CD1c-positive myeloid dendritic cell (primary cell): Measurements from ENCODE around the gene TMEM80.

ENCODE experiments used
- DNase-seq: peaks from one replicate; pipeline ENCODE4 v3.0.0-alpha.2; 2016; ENCODE audit errors: extremely low spot score

TMEM80 gene

GRCh38 chr11:699116-699508 is 3.5 kb downstream of the TMEM80 start:
- DNase-seq, result no peak

- DNase-seq, result no peak
Observed at GRCh38 chr11:699753-700152, 4.1 kb downstream of the TMEM80 start.

GRCh38 chr11:701741-702461 is 6.3 kb downstream of the TMEM80 start:
- no peak for DNase-seq

DNA sequence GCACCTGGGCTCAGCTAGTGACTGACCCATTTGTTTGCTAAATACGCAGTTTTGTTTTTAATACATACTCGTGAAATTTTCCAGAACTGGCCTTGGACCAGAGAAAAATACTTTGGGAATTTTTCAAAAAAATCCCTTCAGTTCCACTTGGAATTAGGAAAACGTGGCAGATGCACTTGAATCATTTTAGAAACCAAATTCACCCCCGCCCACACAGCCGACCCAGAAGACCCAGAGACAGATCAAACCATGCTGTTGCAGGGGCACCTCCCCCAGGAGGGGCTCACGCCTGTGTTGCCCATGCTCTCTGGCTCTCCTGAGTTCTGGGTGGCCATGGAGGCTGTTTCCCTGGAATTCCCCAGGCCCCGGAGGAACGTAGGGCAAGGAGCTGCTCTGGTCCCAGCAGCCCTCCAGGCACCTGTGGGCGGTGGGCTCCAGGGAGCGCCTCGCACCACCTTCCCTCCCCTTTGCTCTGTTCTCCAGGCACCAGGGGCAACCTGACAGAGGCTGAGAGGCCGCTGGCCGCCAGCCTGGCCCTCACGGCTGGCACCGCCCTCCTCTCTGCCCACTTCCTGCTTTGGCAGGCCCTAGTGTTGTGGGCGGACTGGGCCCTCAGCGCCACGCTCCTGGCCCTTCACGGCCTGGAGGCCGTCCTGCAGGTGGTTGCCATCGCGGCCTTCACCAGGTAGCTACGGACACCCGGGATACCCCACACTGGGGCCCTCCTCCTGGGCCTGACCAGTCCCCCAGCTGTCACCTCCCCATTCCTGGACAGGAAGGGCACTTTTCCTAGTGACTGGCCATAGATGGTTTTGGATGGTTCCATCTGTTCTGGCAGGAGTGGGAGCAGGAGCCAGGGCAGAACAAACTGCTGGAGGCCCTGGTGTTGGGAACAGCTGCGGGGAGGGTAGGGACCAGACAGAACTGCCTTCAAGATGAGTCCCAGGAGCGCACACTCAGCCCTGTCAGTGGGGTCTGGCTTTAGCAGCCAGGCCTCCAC is 7.1 kb downstream of the TMEM80 start:
- peak; percentile 55 for DNase-seq

DNA sequence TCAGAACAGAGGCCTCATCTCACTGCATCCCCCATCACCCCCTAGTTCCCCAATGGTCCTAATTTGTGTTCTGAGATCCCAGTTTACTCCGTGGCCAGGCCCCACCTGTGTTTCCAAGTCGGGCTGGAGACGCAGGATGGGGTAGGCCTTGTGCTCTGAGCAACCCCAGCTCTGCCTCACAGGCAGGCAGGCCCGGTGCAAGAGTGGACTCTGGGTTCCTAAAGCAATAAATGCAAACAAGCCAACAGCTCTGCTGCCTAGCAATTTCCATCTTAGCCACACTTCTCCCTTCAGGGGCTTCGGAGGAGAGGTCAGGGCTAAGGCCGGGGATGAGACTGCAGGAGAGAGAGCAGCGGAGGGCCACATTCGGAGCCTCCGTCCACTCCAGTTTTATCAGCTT is 7.9 kb downstream of the TMEM80 start:
- DNase-seq, result no peak

- DNase-seq, result no peak
Observed at GRCh38 chr11:704228-704674, 8.6 kb downstream of the TMEM80 start.

DNA sequence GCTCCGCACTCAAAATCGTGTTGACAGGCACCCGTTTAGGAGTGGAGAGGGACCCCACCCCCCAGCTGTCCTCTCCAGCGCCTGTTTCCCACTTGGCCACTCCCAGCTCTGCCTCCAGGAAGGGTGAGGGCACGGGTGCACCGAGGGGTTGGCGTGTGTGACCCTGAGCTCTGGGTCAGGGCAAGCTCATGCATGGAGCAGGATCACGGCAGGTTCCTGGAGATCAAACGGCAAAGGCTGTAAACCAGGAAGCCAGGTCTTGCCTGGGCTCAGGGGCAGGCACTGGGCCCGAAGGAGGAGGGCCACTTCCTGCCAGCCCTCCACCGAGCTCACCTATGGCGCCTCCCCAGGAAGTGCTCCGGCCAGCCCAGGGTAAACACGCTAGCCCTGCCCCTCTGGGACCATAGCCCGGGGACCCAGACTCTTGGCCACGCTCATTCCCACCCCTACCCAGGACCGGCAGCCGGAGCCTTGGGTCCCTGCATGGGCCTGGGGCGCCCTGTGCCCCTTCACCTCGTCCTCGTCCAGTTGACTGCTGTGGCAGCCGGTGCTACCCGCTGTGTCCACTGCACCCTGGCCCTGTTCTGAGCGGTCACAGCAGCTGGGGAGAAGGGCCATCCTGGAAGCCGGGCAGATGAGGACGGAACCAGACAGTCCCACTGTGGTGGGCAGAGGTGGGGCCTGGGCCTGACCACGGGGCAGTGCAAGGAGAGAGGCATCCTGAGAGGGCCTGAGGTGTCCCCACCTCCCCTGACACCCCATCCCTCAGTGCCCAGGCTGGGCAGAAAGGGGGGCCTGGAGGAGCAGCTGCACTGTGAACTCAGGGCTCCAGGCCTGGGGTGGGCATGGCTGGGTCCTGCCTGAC is 9.4 kb downstream of the TMEM80 start:
- no peak for DNase-seq

DNA sequence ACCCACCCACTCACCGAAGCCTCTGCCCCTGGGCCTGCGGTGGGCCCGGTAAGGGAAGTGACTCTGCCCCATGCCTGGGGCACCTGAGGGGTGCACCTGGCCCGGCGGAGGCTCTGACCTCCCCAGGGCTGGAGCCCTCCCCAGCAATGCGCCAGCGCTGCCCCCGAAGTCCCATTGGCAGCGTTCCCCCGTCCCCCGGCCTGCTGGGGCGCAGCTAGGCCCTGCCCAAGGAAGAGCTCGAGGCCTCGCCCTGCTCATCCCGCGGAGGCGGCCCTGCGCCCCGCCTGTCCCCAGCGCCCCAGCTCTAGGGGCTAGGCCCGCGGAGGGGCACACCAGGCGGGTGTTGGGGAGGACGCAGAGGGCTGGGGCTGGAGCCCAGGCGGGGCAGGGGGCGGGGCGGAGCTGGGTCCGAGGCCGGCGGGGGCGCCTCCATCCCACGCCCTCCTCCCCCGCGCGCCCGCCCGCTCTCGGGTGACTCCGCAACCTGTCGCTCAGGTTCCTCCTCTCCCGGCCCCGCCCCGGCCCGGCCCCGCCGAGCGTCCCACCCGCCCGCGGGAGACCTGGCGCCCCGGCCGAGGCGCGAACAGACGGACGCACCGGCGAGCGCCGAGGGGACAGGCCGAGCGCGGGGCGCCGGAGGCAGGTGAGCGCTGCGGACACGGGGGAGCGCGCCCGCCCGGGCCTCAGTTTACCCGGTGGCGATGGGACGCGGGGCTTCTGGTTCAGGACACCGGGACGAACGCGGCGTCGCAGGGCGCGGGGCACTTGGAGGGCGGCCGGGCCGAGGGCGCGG is 10.2 kb downstream of the TMEM80 start, which contains the start of gene EPS8L2:
TSS of gene EPS8L2 (plus strand) at position 586 of the 793 bp plus-strand sequence. CDS start 3,177 bp downstream, outside the sequence.
- no peak for DNase-seq

GRCh38 chr11:706439-706956 is 10.9 kb downstream of the TMEM80 start:
- DNase-seq, result peak; percentile 27

DNA sequence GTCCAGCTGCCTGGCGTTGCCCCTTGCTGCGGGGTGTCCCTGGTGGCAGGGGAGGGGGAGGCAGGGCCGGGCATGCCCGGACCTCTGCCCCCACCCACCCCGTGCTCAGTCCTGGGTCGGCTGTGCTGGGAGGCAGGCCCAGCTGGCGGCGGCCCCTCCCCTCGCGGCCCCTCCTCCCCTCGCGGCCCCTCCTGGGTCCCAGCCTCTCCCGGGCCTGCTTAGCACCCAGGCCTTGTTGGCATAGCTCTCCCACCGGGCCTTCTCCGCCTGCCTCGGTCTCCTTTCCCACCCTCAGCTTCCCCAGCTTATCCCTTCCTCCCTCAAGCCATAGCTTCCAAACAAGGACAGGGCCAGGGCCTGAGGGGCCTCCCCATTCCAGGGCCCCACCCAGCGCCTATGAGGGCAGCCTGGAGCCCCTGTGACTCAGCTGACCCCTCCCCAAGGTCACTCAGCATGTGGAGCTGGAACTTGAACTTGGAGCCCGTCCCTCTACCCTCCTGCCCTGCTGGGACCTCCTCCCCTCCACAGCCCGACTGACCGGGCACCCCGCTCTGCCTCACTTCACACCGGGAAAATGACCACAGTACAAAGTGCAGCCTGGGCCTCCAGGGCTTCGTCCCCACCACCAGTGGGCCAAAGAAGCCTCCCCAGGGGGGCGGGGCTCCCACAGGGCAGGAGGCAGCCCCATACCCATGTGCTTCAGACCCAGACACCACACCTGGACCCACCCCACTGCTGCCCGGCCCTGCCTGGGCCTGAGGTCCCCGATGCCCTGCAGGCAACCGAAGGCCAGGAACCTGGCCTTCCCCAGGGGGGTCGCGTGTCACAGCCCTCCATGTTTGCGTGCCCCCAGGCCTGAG is 11.6 kb downstream of the TMEM80 start:
- no peak for DNase-seq

GRCh38 chr11:707817-708420 is 12.3 kb downstream of the TMEM80 start:
- no peak for DNase-seq

DNA sequence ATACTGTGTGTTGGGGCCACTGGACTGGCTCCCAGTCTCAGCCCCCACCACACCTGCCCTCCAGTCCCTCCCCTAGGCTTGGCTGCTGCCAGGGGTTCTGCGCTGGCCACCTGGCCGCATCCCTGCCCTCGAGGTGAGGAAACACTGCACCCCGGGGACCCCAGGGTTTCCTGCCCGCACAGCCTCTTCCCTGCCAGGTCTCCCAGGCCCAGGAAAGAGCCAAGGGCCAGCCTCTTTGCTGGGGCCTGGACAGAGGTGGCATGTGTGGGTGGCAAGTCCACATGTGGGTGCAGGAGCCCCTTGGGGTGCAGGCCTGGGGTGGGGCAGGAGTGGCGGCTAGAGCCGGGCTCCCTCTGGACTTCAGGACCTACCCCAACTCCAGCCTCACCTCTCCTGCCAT is 12.9 kb downstream of the TMEM80 start:
- no peak for DNase-seq

DNA sequence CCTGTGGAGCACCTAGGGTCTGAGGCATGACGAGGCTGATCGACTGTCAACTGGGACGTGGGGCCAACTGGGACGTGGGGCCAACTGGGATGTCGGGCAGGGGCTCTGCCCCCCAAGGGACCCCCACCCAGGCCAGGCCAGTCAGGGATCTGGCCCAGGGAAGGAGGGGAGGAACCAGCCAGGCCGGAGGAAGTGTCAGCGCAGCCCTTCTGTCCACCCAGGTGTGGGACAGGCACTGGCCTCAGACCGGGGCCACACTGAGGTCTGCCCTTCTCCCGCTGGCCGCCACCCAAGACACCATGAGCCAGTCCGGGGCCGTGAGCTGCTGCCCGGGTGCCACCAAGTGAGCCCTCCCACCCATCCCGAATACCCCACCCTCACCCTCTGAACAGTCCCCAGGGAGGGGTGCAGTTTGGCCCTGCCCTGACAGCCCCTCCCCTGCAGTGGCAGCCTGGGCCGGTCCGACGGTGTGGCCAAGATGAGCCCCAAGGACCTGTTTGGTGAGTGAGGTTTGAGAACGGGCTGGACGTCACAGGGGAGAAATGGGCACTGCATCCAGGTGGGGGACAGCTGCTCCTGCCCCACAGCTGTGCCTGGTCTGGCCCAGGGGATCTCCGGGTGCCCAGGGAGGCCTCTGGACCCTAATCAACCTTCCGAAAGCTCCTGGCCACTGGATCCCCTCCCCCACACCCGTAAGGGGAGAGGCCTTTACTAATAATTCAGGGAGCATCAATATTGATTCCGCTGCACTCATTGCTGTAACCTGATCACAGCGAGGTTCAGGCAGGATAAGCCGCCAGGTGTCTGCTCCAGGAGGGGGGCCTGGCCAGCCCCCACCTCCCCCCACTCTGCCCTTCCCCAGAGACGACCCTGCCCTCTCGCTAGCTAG is 13.7 kb downstream of the TMEM80 start:
- DNase-seq, result no peak

DNA sequence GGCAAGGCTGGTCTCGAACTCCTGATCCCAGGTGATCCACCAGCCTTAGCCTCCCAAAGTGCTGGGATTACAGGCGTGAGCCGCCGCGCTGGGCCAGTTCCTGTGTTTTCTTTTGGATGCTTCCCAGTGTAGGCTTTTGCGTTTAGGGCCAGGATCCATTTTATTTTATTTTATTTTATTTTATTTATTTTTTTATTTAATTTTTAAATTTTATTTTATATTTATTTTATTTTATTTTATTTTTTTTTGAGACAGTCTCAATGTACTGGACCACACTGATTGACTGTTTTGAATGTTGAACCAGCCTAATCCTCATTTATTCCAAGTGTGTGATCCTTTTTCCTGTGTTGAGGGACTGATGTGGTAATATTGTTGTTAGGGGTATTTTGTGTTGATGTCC is 18.8 kb downstream of the TMEM80 start:
- DNase-seq, result no peak

DNA sequence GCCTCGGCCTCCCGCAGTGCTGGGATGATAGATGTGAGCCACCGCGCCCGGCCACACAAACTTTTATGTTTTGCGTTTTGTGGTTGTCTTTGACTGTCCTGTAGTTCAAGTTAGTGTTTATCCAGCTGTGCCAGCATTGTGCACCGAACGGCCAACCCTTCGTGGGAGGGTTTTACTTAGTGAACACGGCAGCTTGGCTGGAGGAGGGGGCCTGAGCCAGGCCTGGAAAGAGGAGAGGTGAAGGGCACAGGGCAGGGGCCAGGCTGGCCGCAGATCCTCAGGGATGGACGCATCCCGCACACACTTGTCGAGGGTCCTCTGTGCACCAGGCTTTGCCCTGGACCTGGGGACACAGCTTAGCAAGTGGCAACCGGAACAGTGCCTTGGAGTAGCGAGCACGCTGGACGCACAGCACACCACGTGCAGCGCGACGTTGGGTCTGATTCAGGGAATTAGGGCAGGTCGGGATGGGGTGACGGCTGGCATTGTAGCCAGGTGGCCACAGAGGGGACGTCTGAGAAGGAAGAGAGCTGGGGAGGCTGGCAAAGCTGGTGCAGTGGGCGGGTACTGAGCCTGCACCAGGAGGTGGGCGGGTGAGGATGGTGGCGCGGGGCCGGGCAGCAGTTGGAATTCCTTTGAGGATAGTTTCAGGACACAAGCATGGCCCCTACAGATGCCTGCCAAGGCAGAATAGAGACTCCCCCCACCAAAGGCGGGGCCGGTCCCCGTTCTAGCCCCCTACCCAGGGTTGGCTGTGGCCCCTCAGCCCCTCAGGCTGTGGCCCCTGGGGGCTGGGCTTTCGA is 23.8 kb downstream of the TMEM80 start:
- no peak for DNase-seq

- DNase-seq, result no peak
Observed at GRCh38 chr11:720017-720641, 24.5 kb downstream of the TMEM80 start.
